Measurements from ENCODE around the gene AVPR2. TPM values are rescaled to one million over a fixed set of nuclear protein-coding genes. Genes with fewer than 3 reads are reported as not detected.

The AVPR2 gene
- total and polyA plus RNA-seq, 2 donors (not counting 1 experiment from before 2014, with no cell fraction given) = 0.12 TPM; not detected in 1

DNA sequence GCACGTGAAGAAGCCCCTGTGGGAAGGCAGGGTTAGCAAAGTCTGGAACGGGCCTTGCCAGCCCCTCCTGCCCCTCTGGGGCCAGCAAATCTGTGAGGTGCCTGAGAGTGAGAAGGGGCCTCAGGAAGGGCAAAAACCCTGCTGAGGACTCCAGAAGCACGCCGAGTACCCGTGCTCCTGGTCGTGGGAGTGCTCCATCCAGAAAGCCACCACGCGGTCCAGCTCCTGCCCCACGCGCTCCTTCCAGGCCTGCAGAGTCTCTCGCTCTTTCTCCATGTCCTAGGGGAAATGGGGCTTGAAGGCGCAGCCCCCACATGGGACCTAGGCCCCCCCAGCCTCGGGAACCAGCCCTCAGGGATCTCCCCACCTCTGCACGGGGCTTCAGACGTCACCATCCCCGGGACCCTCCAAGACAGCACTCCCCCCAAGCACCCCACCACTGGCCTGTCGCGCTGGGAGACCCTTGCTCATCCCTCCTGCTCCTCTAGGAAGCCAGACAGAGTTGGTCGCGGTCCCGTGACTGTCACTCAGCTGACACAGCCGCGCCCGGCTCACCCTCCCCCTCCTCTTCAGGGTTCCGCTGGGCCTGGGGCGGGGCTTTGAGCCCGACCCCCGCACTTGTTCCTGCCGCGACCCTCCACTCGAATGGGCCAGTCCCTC is 39.8 kb downstream of the AVPR2 start, which contains the start of gene RENBP:
TSS of gene RENBP (minus strand) at position 504 of the 660 bp plus-strand sequence. CDS start at position 471, 33 bp downstream.
- Histone ChIP-seq H3K27me3 (replicated peaks in 1 of 4; ENCODE audit: control extremely low read depth in 1 of 4, control insufficient read depth in 3 of 4, insufficient read depth in 4 of 4, low read length in 3 of 4) (no peaks in the 10 kb centered on the region), H3K79me2 (ENCODE audit: control insufficient read depth, insufficient read depth, low read length) (peaks cover 14% of the 10 kb centered on the region), H3K4me1 (ENCODE audit: control insufficient read depth in 2 of 2, insufficient read depth in 2 of 2, low read length in 2 of 2) (peaks cover 12 to 47% of the 10 kb centered on the region in 2 donors), H3K4me2 (replicated peaks; ENCODE audit: low read depth, low read length, poor library complexity, severe bottlenecking) (peak within 1 kb of the TSS; percentile 72), H2AFZ (ENCODE audit: insufficient read depth, low read depth, low read length, poor library complexity, severe bottlenecking) (peak within 1 kb of the TSS; percentile 48), H3K27ac (ENCODE audit: low read length in 2 of 2) (peak within 1 kb of the TSS; percentile 67 to 72), H3K9me3 (ENCODE audit: control extremely low read depth in 1 of 3, control insufficient read depth in 2 of 3, insufficient read depth in 1 of 3, low read length in 2 of 3) (no peaks in the 10 kb centered on the region), H3K9ac (ENCODE audit: low read length) (peak within 1 kb of the TSS; percentile 56), H3K4me3 (ENCODE audit: control extremely low read depth in 1 of 5, extremely low read depth in 1 of 5, insufficient read depth in 1 of 5, low read depth in 2 of 5, low read length in 4 of 5) (peak within 1 kb of the TSS; percentile 8 to 60 (median 56)), H3K36me3 (replicated peaks in 1 of 2; ENCODE audit: control extremely low read depth in 1 of 2, control insufficient read depth in 1 of 2, extremely low read depth in 1 of 2, insufficient read depth in 2 of 2, low read length in 1 of 2) (peaks cover 0 to 4% of the 10 kb centered on the region in 2 experiments), H4K20me1 (ENCODE audit: control insufficient read depth, insufficient read depth, low read length, poor library complexity, severe bottlenecking) (no peaks in the 10 kb centered on the region)
- no peaks in the 10 kb centered on the region for H3K27me3 Mint-ChIP-seq
- peak within 1 kb of the TSS; percentile 92 for H3K27ac Mint-ChIP-seq
- ATAC-seq (ENCODE audit: low read depth) = peak; percentile 77
- no peak for TF ChIP-seq EZH2 (IDR thresholded peaks at IDR 0.05; ENCODE audit: borderline replicate concordance, insufficient read depth, low read depth, low read length, poor library complexity, severe bottlenecking)
- TF ChIP-seq, protein P1, sequence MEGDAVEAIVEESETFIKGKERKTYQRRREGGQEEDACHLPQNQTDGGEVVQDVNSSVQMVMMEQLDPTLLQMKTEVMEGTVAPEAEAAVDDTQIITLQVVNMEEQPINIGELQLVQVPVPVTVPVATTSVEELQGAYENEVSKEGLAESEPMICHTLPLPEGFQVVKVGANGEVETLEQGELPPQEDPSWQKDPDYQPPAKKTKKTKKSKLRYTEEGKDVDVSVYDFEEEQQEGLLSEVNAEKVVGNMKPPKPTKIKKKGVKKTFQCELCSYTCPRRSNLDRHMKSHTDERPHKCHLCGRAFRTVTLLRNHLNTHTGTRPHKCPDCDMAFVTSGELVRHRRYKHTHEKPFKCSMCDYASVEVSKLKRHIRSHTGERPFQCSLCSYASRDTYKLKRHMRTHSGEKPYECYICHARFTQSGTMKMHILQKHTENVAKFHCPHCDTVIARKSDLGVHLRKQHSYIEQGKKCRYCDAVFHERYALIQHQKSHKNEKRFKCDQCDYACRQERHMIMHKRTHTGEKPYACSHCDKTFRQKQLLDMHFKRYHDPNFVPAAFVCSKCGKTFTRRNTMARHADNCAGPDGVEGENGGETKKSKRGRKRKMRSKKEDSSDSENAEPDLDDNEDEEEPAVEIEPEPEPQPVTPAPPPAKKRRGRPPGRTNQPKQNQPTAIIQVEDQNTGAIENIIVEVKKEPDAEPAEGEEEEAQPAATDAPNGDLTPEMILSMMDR (IDR thresholded peaks at IDR 0.05) = no peak
- ChIA-PET CTCF (interaction anchor here (1.0 to 15.4 kb wide), 3 partner anchors 8 to 19 kb away, joined by 3 to 325 read pairs (median 59); partner anchors contain the start of genes ARHGAP4 and NAA10), POLR2A (interaction anchor here (0.6 to 5.8 kb wide), 6 partner anchors 9 to 425 kb away, joined by 3 to 58 read pairs (median 6); partner anchors contain the start of genes ARHGAP4 and NAA10)
- peak; percentile 68 for DNase-seq
- peak within 1 kb of the TSS; percentile 89 for H3K4me3 Mint-ChIP-seq
- WGBS (ENCODE audit: insufficient coverage) = 14% methylated on average over 21 of the region's 31 CpGs
- no peaks in the 10 kb centered on the region for H3K9me3 Mint-ChIP-seq (ENCODE audit: insufficient read depth)
- intact Hi-C loops (cut with micrococcal nuclease) = no loop called here
- peaks cover 19% of the 10 kb centered on the region for H3K4me1 Mint-ChIP-seq

DNA sequence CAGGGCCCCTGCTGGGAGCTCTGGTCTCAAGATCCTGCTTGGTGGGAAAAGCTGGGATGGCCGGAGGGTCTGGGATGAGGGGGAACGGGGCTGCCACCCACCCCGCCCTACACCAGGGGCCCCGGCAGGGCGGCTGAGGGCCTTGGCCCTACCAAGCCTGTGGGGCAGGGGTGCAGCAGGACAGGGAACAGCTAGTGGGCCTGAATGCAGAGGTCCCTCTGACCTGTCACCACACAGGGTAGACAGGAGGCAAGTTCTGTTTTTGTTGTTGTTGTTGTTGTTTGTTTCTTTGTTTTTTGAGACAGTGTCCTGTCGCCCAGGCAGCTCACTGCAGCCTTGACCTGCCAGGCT is 40.3 kb downstream of the AVPR2 start:
- Histone ChIP-seq H3K4me1 (ENCODE audit: control insufficient read depth in 2 of 2, insufficient read depth in 2 of 2, low read length in 2 of 2) (peaks cover 12 to 47% of the 10 kb centered on the region in 2 donors), H3K27me3 (replicated peaks in 1 of 4; ENCODE audit: control extremely low read depth in 1 of 4, control insufficient read depth in 3 of 4, insufficient read depth in 4 of 4, low read length in 3 of 4) (no peaks in the 10 kb centered on the region), H4K20me1 (ENCODE audit: control insufficient read depth, insufficient read depth, low read length, poor library complexity, severe bottlenecking) (no peaks in the 10 kb centered on the region), H3K79me2 (ENCODE audit: control insufficient read depth, insufficient read depth, low read length) (peaks cover 14% of the 10 kb centered on the region), H3K9me3 (ENCODE audit: control extremely low read depth in 1 of 3, control insufficient read depth in 2 of 3, insufficient read depth in 1 of 3, low read length in 2 of 3) (no peaks in the 10 kb centered on the region), H3K36me3 (replicated peaks in 1 of 2; ENCODE audit: control extremely low read depth in 1 of 2, control insufficient read depth in 1 of 2, extremely low read depth in 1 of 2, insufficient read depth in 2 of 2, low read length in 1 of 2) (peaks cover 0 to 9% of the 10 kb centered on the region in 2 experiments), H3K4me3 (ENCODE audit: control extremely low read depth in 1 of 5, extremely low read depth in 1 of 5, insufficient read depth in 1 of 5, low read depth in 2 of 5, low read length in 4 of 5) (peak overlapping the region in 4 of 5 experiments; percentile 55 to 60 (median 58)), H2AFZ (ENCODE audit: insufficient read depth, low read depth, low read length, poor library complexity, severe bottlenecking) (peak overlapping the region; percentile 48), H3K4me2 (replicated peaks; ENCODE audit: low read depth, low read length, poor library complexity, severe bottlenecking) (peak overlapping the region; percentile 72), H3K27ac (ENCODE audit: low read length in 2 of 2) (peak overlapping the region; percentile 67 to 72), H3K9ac (ENCODE audit: low read length) (peak overlapping the region; percentile 56)
- Mint-ChIP-seq H3K27ac (no peak overlapping the region), H3K9me3 (ENCODE audit: insufficient read depth) (no peaks in the 10 kb centered on the region), H3K27me3 (no peaks in the 10 kb centered on the region), H3K4me3 (peak overlapping the region; percentile 89), H3K4me1 (peaks cover 19% of the 10 kb centered on the region)
- ChIA-PET CTCF (interaction anchor here (0.7 to 15.4 kb wide), 5 partner anchors 8 to 105 kb away, joined by 3 to 325 read pairs (median 4); partner anchors contain the start of genes ARHGAP4 and NAA10), POLR2A (interaction anchor here (0.6 to 5.8 kb wide), 8 partner anchors 10 to 553 kb away, joined by 3 to 58 read pairs (median 4); partner anchors contain the start of genes ARHGAP4 and NAA10)
- TF ChIP-seq, protein P1 (IDR thresholded peaks at IDR 0.05) = no peak
- no peak for TF ChIP-seq EZH2 (IDR thresholded peaks at IDR 0.05; ENCODE audit: borderline replicate concordance, insufficient read depth, low read depth, low read length, poor library complexity, severe bottlenecking)
- ATAC-seq (ENCODE audit: low read depth) (no peak), DNase-seq (no peak)
- intact Hi-C loops (cut with micrococcal nuclease) = no loop called here
- WGBS (ENCODE audit: insufficient coverage) = 20% methylated on average over 1 of the region's 6 CpGs
